Psoas muscle (tissue), 8 donors: ENCODE results near the gene TFAP2C. TPM values are rescaled to one million over a fixed set of nuclear protein-coding genes. Genes with fewer than 3 reads are reported as not detected.

Experiments
- ATAC-seq, 4 donors: fragments of 200-7000 bp; cut with Tn5 transposase; one replicate each; pipeline ENCODE4 v1.9.1; 2020; ENCODE audit warnings: moderate library complexity in 3 of 4, mild to moderate bottlenecking in 2 of 4
- DNase-seq, 2 donors: peaks; one replicate each; pipeline ENCODE4 v3.0.0-alpha.2; 2020
- H3K27ac ChIP-seq: fragments of 200-600 bp; one replicate; pipeline ENCODE4 v1.8.0; 2022
- H3K27me3 ChIP-seq, 3 donors: fragments of 200-600 bp in 1 of 3; one replicate each; pipeline versions ENCODE4 v1.6.1 to v1.8.0; 2013 to 2022; ENCODE audit warnings: low read length in 2 of 3, mild to moderate bottlenecking in 2 of 3, moderate library complexity in 1 of 3; ENCODE audit not compliant: insufficient read depth in 3 of 3
- H3K36me3 ChIP-seq, 2 donors: fragments of 200-600 bp in 1 of 2; one replicate each; pipeline versions ENCODE4 v1.6.1 to v1.8.0; 2013 to 2022; ENCODE audit warnings: low read depth in 1 of 2, mild to moderate bottlenecking in 1 of 2, moderate library complexity in 1 of 2; ENCODE audit not compliant: insufficient read depth in 1 of 2
- H3K4me1 ChIP-seq: fragments of 200-600 bp; one replicate; pipeline ENCODE4 v1.8.0; 2022
- H3K4me3 ChIP-seq: fragments of 200-600 bp; one replicate; pipeline ENCODE4 v1.8.0; 2022; ENCODE audit warnings: mild to moderate bottlenecking
- H3K9me3 ChIP-seq: fragments of 200-600 bp; one replicate; pipeline ENCODE4 v1.8.0; 2022
- CTCF ChIP-seq: fragments of 200-600 bp; IDR thresholded peaks from one replicate; pipeline ENCODE4 v1.8.0; 2022; ENCODE audit warnings: antibody characterized with exemption
- WGBS, 3 donors: extraction: QIAGEN DNeasy Blood & Tissue Kit; methylation state at CpG; one replicate each; pipeline versions ENCODE4 v1.1.6 to v1.1.7; 2013; 5-methylcytosine and 5-hydroxymethylcytosine counted together
- intact Hi-C, 2 donors: fragments of 100-400 bp; cut with DNase I; formaldehyde crosslinking; loops; one replicate each; pipeline versions ENCODE4 v1.11.0 to v1.14.2; 2022
- polyA plus RNA-seq, 3 donors: library from polyadenylated mRNA; stranded (reverse); fragments of 200-250 nt; gene quantifications; one replicate each; pipeline ENCODE4 v1.2.3, GENCODE V29; 2013
- total RNA-seq, 4 donors: library from RNA; stranded (reverse); fragmentation: NEBNext Ultra II Directional in 2 of 4; extraction: Animal tissue kit (Norgen Biotek cat#: 25700) in 2 of 4; gene quantifications; one replicate each; pipeline versions ENCODE4 v1.2.1 to v1.2.4, GENCODE V29; 2021 to 2023
- donor health status: healthy with polysubstance abuse.
- donor health status: DM: no; HTN: no; CAD: no; lungs with moderate emphysema.
- donor health status: Bipolar disorder and iron deficiency.
- donor health status: healthy.
- donor health status: DM: yes; HTN: yes; CAD: no.
- donor health status: DM: no; HTN: no; CAD: no.
- donor health status: DM: no; HTN: no; CAD: no.
- donor health status: DM: yes; HTN: yes; CAD: no.

Gene TFAP2C
- total and polyA plus RNA-seq, 7 donors: 0.03 to 0.04 TPM; not detected in 5

- ATAC-seq (no peak), DNase-seq (no peak)
- Histone ChIP-seq H3K4me3 (no peak overlapping the region), H3K9me3 (no peaks in the 10 kb centered on the region), H3K27me3 (no peaks in the 10 kb centered on the region), H3K4me1 (no peaks in the 10 kb centered on the region), H3K27ac (no peak overlapping the region), H3K36me3 (no peaks in the 10 kb centered on the region)
- intact Hi-C loops: no loop called here
- 75 to 81% (median 80%) methylated on average over 3 of the region's 3 CpGs for WGBS, 3 donors
- no peak for TF ChIP-seq CTCF
Measured at GRCh38 chr20:56609321-56609720, 19.8 kb upstream of the TFAP2C start.

GRCh38 chr20:56610098-56610497 lies 19.0 kb upstream of the TFAP2C start:
- Histone ChIP-seq H3K9me3 (no peaks in the 10 kb centered on the region), H3K36me3 (no peaks in the 10 kb centered on the region), H3K27ac (no peak overlapping the region), H3K4me3 (no peak overlapping the region), H3K4me1 (no peaks in the 10 kb centered on the region), H3K27me3 (no peaks in the 10 kb centered on the region)
- WGBS, 3 donors: 88 to 92% (median 89%) methylated on average over 6 of the region's 6 CpGs
- no peak for TF ChIP-seq CTCF
- ATAC-seq: no peak
- no peak for DNase-seq
- intact Hi-C loops: no loop called here

GRCh38 chr20:56614196-56614595 lies 14.9 kb upstream of the TFAP2C start:
- intact Hi-C loops: no loop called here
- DNase-seq: no peak
- Histone ChIP-seq H3K4me1 (no peaks in the 10 kb centered on the region), H3K4me3 (no peak overlapping the region), H3K9me3 (no peaks in the 10 kb centered on the region), H3K36me3 (no peaks in the 10 kb centered on the region), H3K27me3 (peaks cover 0 to 2% (median 0%) of the 10 kb centered on the region in 3 donors), H3K27ac (no peak overlapping the region)
- TF ChIP-seq CTCF: no peak
- no peak for ATAC-seq
- 95 to 98% (median 97%) methylated on average over 2 of the region's 2 CpGs for WGBS, 3 donors

- no peak overlapping the region for H3K27ac ChIP-seq
- no peaks in the 10 kb centered on the region for H3K36me3 ChIP-seq
- intact Hi-C loops: no loop called here
- H3K4me3 ChIP-seq: no peak overlapping the region
- ATAC-seq: no peak
- WGBS, 3 donors: 15 to 19% (median 16%) methylated on average over 6 of the region's 6 CpGs
- DNase-seq: no peak
- no peak for TF ChIP-seq CTCF
- no peaks in the 10 kb centered on the region for H3K4me1 ChIP-seq
- peaks cover 0 to 2% (median 0%) of the 10 kb centered on the region in 3 donors for H3K27me3 ChIP-seq
- H3K9me3 ChIP-seq: no peaks in the 10 kb centered on the region
Measured at GRCh38 chr20:56616716-56617115, 12.4 kb upstream of the TFAP2C start.

- intact Hi-C loops: no loop called here
- 82 to 87% (median 84%) methylated on average over 4 of the region's 4 CpGs for WGBS, 3 donors
- peaks cover 0 to 4% (median 0%) of the 10 kb centered on the region in 3 donors for H3K27me3 ChIP-seq
- DNase-seq (no peak), ATAC-seq (no peak)
- H3K4me3 ChIP-seq: no peak overlapping the region
- no peaks in the 10 kb centered on the region for H3K9me3 ChIP-seq
- TF ChIP-seq CTCF: no peak
- H3K36me3 ChIP-seq: no peaks in the 10 kb centered on the region
- no peak overlapping the region for H3K27ac ChIP-seq
- H3K4me1 ChIP-seq: no peaks in the 10 kb centered on the region
Measured at GRCh38 chr20:56617489-56617888, 11.6 kb upstream of the TFAP2C start.
